GM15510 (cell line): ENCODE results near the gene C5.

ENCODE experiments used
- POLR2A ChIP-seq: IDR thresholded peaks from 3 replicates; pipeline ENCODE4 v1.6.1; 2011; ENCODE audit warnings: borderline replicate concordance; ENCODE audit not compliant: insufficient read length; ENCODE audit errors: extremely low read depth

Gene C5

GRCh38 chr9:121050128-121050988 lies at the start of gene C5:
C5 (minus strand) TSS chr9:121050275; CDS start chr9:121050246, 29 bp downstream.
- TF ChIP-seq POLR2A = no peak

DNA sequence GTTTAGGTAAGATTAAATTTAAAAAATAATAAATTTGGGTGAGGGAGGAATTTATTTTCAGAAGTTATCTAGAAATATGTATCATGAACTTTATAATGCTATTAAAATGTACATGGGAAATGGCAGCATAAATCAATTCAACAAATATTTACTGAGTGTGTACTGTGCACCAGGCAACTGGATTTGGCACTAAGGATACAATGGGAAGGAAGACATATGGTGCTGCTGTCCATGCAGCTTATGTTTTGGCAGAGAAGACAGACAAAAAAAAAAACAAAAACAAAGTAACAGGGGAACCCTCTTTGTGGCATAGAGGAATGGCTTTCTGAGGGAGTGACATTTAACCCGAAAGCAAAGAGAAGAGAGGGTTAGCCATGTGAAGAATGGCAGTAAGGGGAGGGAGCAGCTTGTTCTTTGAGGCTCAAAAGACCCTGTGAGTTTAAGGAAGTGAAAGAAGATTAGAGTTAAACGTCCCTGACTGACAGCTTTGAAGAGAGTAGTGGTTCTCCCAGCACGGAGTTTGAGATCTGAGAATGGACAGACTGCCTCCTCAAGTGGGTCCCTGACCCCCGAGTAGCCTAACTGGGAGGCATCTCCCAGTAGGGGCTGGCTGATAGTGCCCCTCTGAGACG lies 48.6 kb upstream of the C5 start:
- no peak for TF ChIP-seq POLR2A

GRCh38 chr9:121095057-121095456 lies 45.0 kb upstream of the C5 start:
- TF ChIP-seq POLR2A = no peak

DNA sequence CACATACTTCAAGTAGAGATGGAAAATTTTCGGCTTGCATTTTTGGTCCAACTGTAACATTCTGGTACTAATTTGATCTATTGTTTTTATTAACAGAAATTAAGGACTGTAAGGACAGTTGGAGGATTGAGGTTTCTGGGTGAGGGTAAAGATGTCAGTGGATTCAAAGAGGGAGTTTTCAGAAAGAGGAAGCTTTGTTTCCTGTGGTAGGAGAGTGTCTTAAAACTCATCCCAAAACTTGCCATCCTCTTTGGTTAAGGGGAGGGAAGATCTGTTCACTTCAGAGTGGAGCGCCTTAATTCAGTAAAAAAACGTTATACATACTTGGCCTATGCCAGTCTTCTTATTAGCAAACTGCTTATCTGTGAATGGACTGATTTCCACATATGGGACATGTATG lies 38.5 kb upstream of the C5 start:
- TF ChIP-seq POLR2A = no peak

- no peak for TF ChIP-seq POLR2A
Observed at GRCh38 chr9:121085661-121086060, 35.6 kb upstream of the C5 start.

DNA sequence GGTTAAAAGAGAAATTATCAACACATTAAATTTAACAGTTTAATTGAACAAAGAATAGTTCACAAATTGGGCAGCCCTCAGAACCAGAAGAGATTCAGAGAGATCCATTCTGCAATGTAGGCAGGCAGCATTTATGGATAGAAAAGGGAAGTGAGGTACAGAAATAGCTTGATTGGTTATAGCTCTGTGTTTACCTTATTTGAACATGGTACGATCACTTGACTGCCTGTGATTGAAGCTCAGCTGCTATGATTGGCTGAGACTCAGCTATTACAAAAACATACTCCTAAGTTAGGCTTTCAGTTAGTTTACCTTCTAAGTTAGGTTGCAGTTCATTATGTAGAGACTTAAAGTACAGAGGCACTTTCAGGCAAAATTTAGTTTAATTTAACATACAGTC lies 32.0 kb upstream of the C5 start:
- no peak for TF ChIP-seq POLR2A

DNA sequence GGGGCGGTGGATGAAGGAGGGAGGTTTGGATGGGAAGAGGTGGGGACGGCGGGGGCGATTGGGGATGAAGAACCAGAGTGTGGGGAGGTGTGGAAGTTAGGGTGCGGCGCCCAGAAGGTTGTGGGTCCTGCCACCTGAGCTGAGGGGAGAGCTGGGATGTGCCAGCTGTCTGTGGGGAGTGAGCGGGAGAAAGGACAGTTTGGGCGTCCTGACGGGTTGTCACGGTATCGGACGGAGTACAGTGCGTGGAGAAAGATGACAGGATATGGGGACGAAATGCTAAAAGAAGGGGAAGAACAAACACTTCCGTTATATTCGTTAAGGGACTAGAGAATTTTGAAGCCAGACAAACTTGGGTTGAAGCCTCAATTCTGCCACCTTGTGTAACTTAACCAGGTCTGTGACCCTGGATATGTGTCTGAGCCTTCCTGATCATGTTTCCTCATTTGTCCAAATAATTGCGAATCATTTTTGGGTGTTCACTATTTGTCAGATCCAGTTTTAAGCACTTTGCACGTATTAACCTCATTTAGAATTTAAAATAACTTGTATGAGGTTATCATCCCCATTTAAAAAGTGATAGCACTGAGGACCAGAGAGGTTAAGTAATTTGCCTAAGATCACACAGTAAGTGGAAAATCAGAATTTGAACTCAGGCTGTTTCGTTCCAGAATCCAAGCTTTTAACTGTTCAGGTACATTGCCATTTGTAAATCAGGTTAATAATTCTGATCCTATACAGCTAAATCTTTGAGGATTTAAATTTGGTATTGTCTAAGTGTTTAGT lies 25.4 kb upstream of the C5 start:
- no peak for TF ChIP-seq POLR2A

GRCh38 chr9:121074370-121075250 lies 24.5 kb upstream of the C5 start, which contains the start of gene CNTRL:
CNTRL (plus strand) TSS chr9:121074955; CDS start chr9:121088327, 13,372 bp downstream.
- TF ChIP-seq POLR2A = peak; percentile 84

DNA sequence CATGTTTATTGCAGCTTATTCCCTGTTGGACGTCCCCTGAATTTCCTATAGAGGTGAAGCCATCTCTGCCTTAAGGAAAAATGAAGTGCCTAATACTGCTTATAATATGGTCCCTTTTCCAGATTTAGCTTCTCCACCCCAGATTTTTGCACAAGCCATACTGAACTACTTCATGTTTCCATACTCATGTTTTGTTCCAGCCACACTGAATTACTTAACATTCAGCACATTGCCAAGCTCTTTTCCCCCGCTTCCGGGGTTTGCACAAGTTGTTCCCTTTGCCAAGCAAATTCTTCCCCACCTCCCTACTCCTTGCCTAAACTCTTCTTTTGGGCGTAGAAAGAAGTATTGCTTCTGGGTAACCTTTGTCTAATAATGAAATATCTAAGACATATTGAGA lies 23.0 kb upstream of the C5 start:
- no peak for TF ChIP-seq POLR2A

- peak; percentile 26 for TF ChIP-seq POLR2A
Observed at GRCh38 chr9:121071756-121072421, 21.8 kb upstream of the C5 start.

GRCh38 chr9:121071370-121071755 lies 21.3 kb upstream of the C5 start:
- no peak for TF ChIP-seq POLR2A

- TF ChIP-seq POLR2A = no peak
Observed at GRCh38 chr9:121069396-121069795, 19.3 kb upstream of the C5 start.

GRCh38 chr9:121067640-121068039 lies 17.6 kb upstream of the C5 start:
- no peak for TF ChIP-seq POLR2A

- TF ChIP-seq POLR2A = no peak
Observed at GRCh38 chr9:121066850-121067249, 16.8 kb upstream of the C5 start.
